HG03432 (cell line): ENCODE data around the gene ANKRD6.

Experiments
- ATAC-seq: cut with Tn5 transposase; IDR thresholded peaks from one replicate; pipeline ENCODE4 v1.9.1; 2021; ENCODE audit warnings: mild to moderate bottlenecking, moderate library complexity; ENCODE audit not compliant: unreplicated experiment

ANKRD6 gene

GRCh38 chr6:89506716-89507617 lies 74.0 kb downstream of the ANKRD6 start:
- ATAC-seq = no peak

GRCh38 chr6:89508755-89509563 lies 76.0 kb downstream of the ANKRD6 start:
- no peak for ATAC-seq

GRCh38 chr6:89509777-89510281 lies 76.9 kb downstream of the ANKRD6 start:
- ATAC-seq = no peak

GRCh38 chr6:89510393-89510792 lies 77.4 kb downstream of the ANKRD6 start:
- ATAC-seq = no peak

GRCh38 chr6:89518352-89519055 lies 85.6 kb downstream of the ANKRD6 start:
- ATAC-seq = no peak

GRCh38 chr6:89520736-89521135 lies 87.8 kb downstream of the ANKRD6 start:
- no peak for ATAC-seq

- ATAC-seq = no peak
Measured at GRCh38 chr6:89522778-89523177, 89.8 kb downstream of the ANKRD6 start.

- no peak for ATAC-seq
Measured at GRCh38 chr6:89525786-89526562, 93.0 kb downstream of the ANKRD6 start.

GRCh38 chr6:89526563-89526869 lies 93.6 kb downstream of the ANKRD6 start:
- no peak for ATAC-seq

GRCh38 chr6:89527634-89528033 lies 94.7 kb downstream of the ANKRD6 start:
- no peak for ATAC-seq

- no peak for ATAC-seq
Measured at GRCh38 chr6:89528866-89529265, 95.9 kb downstream of the ANKRD6 start.

GRCh38 chr6:89530982-89531381 lies 98.0 kb downstream of the ANKRD6 start:
- ATAC-seq = no peak

- no peak for ATAC-seq
Measured at GRCh38 chr6:89536231-89536630, 103.3 kb downstream of the ANKRD6 start.

GRCh38 chr6:89539779-89540178 lies 106.8 kb downstream of the ANKRD6 start:
- no peak for ATAC-seq

- no peak for ATAC-seq
Measured at GRCh38 chr6:89542081-89542857, 109.3 kb downstream of the ANKRD6 start.

GRCh38 chr6:89542866-89543265 lies 109.9 kb downstream of the ANKRD6 start:
- ATAC-seq = no peak

- ATAC-seq = no peak
Measured at GRCh38 chr6:89547281-89547680, 114.3 kb downstream of the ANKRD6 start.

GRCh38 chr6:89553431-89553830 lies 120.5 kb downstream of the ANKRD6 start:
- ATAC-seq = no peak

GRCh38 chr6:89554106-89554505 lies 121.2 kb downstream of the ANKRD6 start:
- ATAC-seq = no peak

- no peak for ATAC-seq
Measured at GRCh38 chr6:89555031-89555430, 122.1 kb downstream of the ANKRD6 start.
